ENCODE measurements around the gene MRGPRD. TPM values are rescaled to one million over a fixed set of nuclear protein-coding genes. Genes with fewer than 3 reads are reported as not detected.

The MRGPRD gene
- total and polyA plus RNA-seq, 8 donors: 0.92 TPM; not detected in 7

DNA sequence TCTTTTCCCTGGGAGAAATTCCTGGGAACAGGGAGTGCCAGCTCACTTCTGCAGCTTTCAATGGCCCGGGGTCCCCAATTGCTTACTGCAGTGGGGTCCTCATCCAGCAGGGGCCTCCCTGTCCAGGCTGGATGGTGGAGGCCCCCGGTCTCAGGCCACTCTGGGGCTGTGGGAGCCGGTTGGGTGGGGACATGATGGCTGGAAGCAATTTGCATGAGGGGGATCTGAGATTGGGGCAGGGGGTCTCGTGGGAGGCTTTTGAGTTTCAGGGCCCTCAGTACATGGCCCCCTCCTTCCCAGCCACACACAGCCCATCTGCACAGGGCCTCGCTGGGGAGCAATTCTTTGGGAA lies 25.2 kb downstream of the MRGPRD start:
- WGBS, 5 donors: 7 to 32% (median 19%) methylated on average over 3 to 5 of the region's 5 CpGs
- intact Hi-C loops (cut with DNase I; ENCODE audit: low total_unique reads): no loop called here
- TF ChIP-seq, protein P1, sequence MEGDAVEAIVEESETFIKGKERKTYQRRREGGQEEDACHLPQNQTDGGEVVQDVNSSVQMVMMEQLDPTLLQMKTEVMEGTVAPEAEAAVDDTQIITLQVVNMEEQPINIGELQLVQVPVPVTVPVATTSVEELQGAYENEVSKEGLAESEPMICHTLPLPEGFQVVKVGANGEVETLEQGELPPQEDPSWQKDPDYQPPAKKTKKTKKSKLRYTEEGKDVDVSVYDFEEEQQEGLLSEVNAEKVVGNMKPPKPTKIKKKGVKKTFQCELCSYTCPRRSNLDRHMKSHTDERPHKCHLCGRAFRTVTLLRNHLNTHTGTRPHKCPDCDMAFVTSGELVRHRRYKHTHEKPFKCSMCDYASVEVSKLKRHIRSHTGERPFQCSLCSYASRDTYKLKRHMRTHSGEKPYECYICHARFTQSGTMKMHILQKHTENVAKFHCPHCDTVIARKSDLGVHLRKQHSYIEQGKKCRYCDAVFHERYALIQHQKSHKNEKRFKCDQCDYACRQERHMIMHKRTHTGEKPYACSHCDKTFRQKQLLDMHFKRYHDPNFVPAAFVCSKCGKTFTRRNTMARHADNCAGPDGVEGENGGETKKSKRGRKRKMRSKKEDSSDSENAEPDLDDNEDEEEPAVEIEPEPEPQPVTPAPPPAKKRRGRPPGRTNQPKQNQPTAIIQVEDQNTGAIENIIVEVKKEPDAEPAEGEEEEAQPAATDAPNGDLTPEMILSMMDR (IDR thresholded peaks at IDR 0.05): no peak
- TF ChIP-seq EP300 (IDR thresholded peaks at IDR 0.05) (no peak), POLR2AphosphoS5 (IDR thresholded peaks at IDR 0.05) (no peak), POLR2A (IDR thresholded peaks at IDR 0.05) (no peak)
- H3K36me3 ChIP-seq: no peaks in the 10 kb centered on the region
- peak overlapping the region in 2 of 5 donors; percentile 36 to 77 for H3K27ac ChIP-seq
- DNase-seq: no peak
- peaks cover 8 to 20% (median 13%) of the 10 kb centered on the region in 4 donors for H3K4me1 ChIP-seq
- H3K27me3 ChIP-seq: no peaks in the 10 kb centered on the region
- H3K4me3 ChIP-seq: peak overlapping the region in 1 of 4 donors; percentile 1
- no peaks in the 10 kb centered on the region for H3K9me3 ChIP-seq

DNA sequence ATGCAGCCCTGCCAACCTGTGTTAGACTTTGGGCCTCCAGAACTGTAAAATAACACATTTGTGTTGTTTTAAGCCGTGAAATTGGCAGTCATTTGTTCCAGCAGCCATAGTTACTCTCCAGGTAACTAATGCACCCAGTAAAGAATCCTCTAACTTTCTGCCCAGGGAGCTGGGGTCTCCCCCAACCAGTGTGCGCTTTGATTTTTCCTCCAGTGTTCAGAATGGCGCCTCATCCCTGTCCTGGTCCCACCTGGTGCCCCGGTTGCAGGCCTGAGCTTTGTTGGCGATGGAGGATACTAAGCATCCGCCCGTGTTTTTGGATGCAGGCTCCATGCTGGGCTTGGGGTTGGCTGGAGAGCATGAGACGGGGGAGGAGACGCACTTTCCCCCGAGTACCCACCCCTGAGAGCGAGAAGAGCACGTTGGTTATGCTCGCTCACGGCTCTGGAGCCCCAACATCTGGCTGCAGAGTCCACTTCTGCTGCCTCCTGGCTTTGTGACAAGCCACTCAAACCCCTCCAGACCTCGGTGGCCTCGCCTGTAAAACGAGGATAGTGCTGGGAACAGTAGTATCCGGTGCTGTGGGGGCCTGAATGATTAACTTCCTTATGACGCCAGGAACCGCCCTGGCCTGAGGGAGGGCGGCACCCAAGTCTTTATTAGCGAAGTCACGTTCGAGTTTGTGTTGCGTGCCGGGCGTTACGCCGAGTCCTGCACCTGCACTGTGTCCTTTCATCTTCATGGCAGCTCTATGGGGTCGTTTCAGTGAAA lies 25.8 kb downstream of the MRGPRD start:
- 34 to 36% (median 35%) methylated on average over 29 to 30 of the region's 30 CpGs for WGBS, 5 donors
- intact Hi-C loops (cut with DNase I; ENCODE audit: low total_unique reads): no loop called here
- H3K4me3 ChIP-seq: peak overlapping the region in 1 of 4 donors; percentile 1
- H3K9me3 ChIP-seq: no peaks in the 10 kb centered on the region
- TF ChIP-seq, protein P1 (IDR thresholded peaks at IDR 0.05): no peak
- peak in 1 of 3 donors; percentile 41 for TF ChIP-seq POLR2AphosphoS5 (IDR thresholded peaks at IDR 0.05)
- H3K4me1 ChIP-seq: peaks cover 8 to 20% (median 13%) of the 10 kb centered on the region in 4 donors
- DNase-seq: peak; percentile 51 to 92
- H3K36me3 ChIP-seq: no peaks in the 10 kb centered on the region
- H3K27me3 ChIP-seq: no peaks in the 10 kb centered on the region
- H3K27ac ChIP-seq: peak overlapping the region in 3 of 5 donors; percentile 3 to 77 (median 36)

GRCh38 chr11:68950762-68951161 lies 30.0 kb downstream of the MRGPRD start:
- Histone ChIP-seq H3K4me1 (peaks cover 8 to 29% (median 21%) of the 10 kb centered on the region in 4 donors), H3K9me3 (no peaks in the 10 kb centered on the region), H3K4me3 (no peak overlapping the region), H3K27me3 (no peaks in the 10 kb centered on the region), H3K36me3 (no peaks in the 10 kb centered on the region), H3K27ac (no peak overlapping the region)
- no peak for DNase-seq
- TF ChIP-seq POLR2AphosphoS5 (IDR thresholded peaks at IDR 0.05) (no peak), POLR2A (IDR thresholded peaks at IDR 0.05) (no peak), EP300 (IDR thresholded peaks at IDR 0.05) (no peak)
- TF ChIP-seq, protein P1 (IDR thresholded peaks at IDR 0.05): no peak
- intact Hi-C loops (cut with DNase I; ENCODE audit: low total_unique reads): no loop called here
- 72 to 88% (median 77%) methylated on average over 8 to 9 of the region's 9 CpGs for WGBS, 5 donors

DNA sequence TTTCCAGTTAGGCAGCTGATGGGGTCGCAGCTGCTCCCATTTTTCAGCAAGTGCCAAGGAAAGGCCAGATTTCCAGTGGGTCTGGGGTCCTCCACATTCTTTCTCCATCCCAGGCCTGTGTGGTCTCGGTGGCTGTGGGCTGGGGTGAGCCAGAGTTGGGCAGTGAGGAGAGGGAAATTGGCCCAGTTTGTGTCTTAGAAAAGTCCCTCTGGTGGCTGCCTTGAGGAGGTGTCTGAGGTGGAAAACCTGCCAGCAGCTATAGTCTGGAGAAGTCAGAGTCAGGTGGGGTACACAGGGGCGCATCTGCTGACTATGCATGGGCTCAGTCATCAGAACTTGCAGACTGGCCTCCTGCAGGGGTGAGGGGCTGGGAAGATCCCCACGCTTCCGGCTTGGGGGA lies 30.5 kb downstream of the MRGPRD start:
- H3K9me3 ChIP-seq: no peaks in the 10 kb centered on the region
- TF ChIP-seq POLR2AphosphoS5 (IDR thresholded peaks at IDR 0.05): no peak
- 52 to 74% (median 68%) methylated on average over 5 of the region's 5 CpGs for WGBS, 5 donors
- no peak for DNase-seq
- intact Hi-C loops (cut with DNase I; ENCODE audit: low total_unique reads): no loop called here
- peak overlapping the region in 1 of 5 donors; percentile 34 for H3K27ac ChIP-seq
- no peaks in the 10 kb centered on the region for H3K36me3 ChIP-seq
- H3K27me3 ChIP-seq: no peaks in the 10 kb centered on the region
- H3K4me3 ChIP-seq: no peak overlapping the region
- H3K4me1 ChIP-seq: peaks cover 4 to 26% (median 17%) of the 10 kb centered on the region in 4 donors

GRCh38 chr11:68948935-68949334 lies 31.9 kb downstream of the MRGPRD start:
- DNase-seq: no peak
- no peak overlapping the region for H3K27ac ChIP-seq

More at GRCh38 chr11:68948935-68949334, 31.9 kb downstream of the MRGPRD start:
- TF ChIP-seq POLR2AphosphoS5 (IDR thresholded peaks at IDR 0.05) (no peak), EP300 (IDR thresholded peaks at IDR 0.05) (no peak), POLR2A (IDR thresholded peaks at IDR 0.05) (no peak)
- TF ChIP-seq, protein P1 (IDR thresholded peaks at IDR 0.05): no peak
- Histone ChIP-seq H3K36me3 (no peaks in the 10 kb centered on the region), H3K4me1 (peaks cover 0 to 20% (median 11%) of the 10 kb centered on the region in 4 donors), H3K27me3 (no peaks in the 10 kb centered on the region), H3K4me3 (no peak overlapping the region), H3K9me3 (no peaks in the 10 kb centered on the region)
- WGBS, 5 donors: 85 to 92% (median 92%) methylated on average over 12 to 17 of the region's 17 CpGs
- intact Hi-C loops (cut with DNase I; ENCODE audit: low total_unique reads): no loop called here

All from stomach (tissue), 9 donors.